Stimulated activated CD8-positive, alpha-beta memory T cell treated with anti-CD3 and anti-CD28 coated beads, Interleukin-7, amount 100 ng/mL, for 48 hours (primary cell): ENCODE data around the gene GRK6.

Source experiments
- DNase-seq, 2 donors: peaks; one replicate each; pipeline ENCODE4 v3.0.0-alpha.2; 2020; ENCODE audit warnings: low read depth in 1 of 2; ENCODE audit errors: extremely low read depth in 1 of 2

GRK6 gene

DNA sequence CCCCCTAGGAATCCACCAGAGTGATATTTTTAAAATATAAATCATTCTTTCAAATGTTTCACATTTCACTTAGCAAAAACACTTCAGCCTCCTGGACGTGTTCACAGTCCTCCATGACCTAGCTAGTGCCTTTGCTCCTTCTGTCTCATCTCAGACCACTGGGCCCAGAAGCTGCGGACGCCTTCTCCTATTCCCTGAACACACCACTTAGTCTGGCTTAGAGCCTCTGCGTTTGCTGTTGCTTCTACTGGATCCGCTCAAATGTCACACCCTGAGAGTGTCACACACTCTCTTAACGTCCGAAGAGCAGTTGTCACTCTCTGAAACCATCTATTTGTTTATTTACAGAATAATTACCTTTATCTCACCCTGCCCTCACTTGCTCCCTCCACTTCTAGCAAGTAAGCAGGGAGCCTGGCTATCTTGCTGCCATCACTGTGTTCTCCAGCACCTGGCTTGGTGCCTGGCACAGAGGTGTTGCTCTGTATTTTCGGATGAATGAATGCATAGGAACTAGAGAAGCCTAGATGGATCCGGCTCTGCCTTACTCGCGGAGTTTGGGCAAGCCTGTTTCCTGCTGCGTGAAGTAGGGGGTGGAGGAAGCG, 1.2 kb upstream of the GRK6 start:
- no peak for DNase-seq

GRCh38 chr5:177425801-177426565, 493 bp upstream of the GRK6 start:
- peak; percentile 95 to 100 for DNase-seq

GRCh38 chr5:177427211-177427822, 841 bp downstream of the GRK6 start:
- DNase-seq: no peak

GRCh38 chr5:177427919-177428573, 1.6 kb downstream of the GRK6 start:
- no peak for DNase-seq

DNA sequence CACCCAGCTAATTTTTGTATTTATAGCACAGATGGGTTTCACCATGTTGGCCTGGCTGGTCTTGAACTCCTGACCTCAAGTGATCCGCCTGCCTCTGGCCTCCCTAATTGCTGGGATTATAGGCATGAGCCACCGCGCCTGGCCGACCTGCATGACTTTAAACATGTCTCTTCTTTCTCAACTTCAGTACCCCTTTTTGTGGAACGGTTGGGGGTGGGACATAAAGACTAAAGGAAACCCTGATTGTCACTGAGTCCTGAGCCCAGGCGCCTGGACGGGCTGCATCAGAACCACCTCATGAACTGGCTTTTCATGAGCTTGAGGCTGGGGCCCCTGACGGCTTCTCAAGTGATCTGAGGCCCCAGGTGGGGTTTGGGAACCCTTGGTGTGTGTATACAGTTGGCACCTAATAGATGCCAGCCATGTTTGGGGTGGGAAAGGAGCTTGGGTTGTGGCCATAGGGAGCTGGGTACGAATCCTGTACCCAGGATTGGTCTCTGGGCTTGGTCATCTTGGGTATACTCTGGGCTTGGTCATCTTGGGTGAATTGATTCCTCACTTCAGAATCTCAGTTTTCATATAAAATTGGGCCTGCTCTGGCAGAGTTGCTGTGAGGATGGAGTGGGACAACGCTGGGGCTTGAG, 2.2 kb downstream of the GRK6 start:
- no peak for DNase-seq

GRCh38 chr5:177429248-177430040, 3.0 kb downstream of the GRK6 start:
- peak; percentile 77 to 95 for DNase-seq

DNA sequence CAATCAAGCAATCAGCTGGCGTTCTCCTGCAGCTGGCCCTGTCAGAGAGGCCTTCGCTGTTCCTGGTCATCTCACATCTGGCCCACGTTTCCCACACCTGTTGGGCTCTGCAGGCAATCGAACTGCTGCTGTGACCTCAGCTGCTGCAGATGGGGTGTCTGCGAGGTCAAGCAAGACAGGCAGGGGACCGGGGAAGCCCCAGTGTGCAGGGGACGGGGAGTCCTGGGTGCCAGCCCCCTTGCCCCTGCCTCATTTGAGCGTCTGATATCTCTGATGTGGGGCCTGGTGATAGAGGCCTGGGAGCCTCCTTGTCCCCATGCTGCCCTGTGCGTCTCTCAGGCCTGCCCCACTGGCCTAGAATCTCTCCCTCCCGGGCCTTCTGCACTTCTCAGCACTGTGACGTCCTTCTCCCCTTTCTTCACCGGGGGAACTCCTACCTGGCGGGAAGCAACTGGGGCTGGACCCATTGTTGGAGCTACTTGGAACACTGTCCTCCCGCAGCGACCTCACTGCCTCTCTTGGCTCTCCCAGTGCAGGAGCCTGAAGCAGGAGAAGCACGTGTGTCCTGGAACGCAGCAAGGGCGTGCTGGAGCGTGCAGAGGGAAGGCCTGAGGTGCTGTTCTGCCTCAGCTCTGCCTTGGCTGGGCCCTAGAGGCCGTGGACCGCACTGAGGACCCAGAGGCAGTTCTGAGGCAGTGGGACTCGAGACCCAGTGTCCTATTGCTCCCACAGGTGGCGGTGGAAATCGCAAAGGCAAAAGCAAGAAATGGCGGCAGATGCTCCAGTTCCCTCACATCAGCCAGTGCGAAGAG, 3.9 kb downstream of the GRK6 start:
- no peak for DNase-seq

DNA sequence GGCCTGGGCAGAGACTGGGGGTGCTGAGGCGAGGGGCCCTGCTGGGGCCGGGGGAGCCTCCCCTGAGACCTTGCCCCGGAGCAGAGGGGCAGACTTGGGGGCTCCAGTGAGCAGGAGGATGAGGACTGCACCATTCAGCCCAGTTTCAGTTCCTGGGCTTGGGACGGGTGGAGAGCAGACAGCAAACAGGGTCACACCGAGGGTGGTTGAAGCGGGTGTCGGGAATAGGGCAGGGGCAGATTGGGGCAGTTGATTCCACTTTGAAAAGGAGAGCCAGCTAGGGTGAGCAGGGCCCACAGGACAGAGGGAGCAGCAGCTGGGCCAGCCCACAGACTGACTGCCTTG, 4.5 kb downstream of the GRK6 start:
- no peak for DNase-seq

- DNase-seq: peak; percentile 73 to 89
Measured at GRCh38 chr5:177431317-177432142, 5.1 kb downstream of the GRK6 start.

- no peak for DNase-seq
Measured at GRCh38 chr5:177432143-177432838, 5.8 kb downstream of the GRK6 start.

DNA sequence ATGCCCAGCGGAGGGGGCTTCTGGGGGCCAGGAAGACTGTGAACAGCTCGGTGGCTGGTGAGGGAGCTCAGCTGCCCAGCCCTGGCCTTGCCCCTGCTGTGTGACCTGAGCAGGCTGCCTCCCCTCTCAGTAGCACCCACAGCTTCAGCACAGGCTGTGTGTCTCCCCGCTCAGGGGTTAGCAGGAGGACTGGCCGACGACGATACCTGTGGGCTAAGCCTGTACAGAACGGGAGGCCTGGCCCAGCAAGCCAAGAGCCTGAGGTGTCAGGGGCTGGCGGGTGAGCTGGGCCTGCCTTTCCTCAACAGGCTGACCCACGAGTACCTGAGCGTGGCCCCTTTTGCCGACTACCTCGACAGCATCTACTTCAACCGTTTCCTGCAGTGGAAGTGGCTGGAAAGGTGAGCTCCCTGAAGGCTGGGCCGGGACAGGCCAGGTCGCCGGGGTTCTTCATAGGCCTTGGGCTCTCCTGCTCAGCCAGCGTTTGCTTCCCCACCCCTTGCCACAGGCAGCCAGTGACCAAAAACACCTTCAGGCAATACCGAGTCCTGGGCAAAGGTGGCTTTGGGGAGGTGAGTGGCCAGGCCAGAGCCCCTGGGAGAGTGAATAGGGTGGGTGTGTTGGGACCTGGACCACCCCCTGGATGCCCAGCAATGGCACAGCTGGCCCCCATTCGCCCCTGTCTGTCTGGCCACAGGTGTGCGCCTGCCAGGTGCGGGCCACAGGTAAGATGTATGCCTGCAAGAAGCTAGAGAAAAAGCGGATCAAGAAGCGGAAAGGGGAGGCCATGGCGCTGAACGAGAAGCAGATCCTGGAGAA, 6.6 kb downstream of the GRK6 start:
- DNase-seq: no peak

- no peak for DNase-seq
Measured at GRCh38 chr5:177433658-177434217, 7.3 kb downstream of the GRK6 start.

DNA sequence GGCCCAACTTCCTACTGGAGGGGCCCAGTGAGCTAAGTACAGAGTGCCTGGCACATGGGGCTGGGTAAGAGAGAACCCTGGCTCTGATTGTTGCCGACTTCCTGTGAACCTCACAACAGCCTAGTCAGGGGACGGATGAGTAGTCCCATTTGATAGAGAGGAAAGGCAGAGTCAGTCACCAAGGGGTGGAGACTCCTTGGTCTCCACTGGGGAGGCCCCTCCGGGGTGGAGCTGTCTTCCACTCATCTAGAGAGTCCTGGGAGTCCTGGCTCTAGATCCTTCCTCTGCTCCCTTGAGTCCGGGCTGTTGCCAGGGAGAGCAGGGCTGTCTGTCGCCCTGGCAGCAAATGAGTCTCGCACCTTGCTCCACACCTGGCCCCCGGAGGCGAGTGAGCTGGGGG, 8.0 kb downstream of the GRK6 start:
- no peak for DNase-seq

GRCh38 chr5:177434942-177435738, 8.7 kb downstream of the GRK6 start:
- DNase-seq: no peak

GRCh38 chr5:177435847-177436536, 9.5 kb downstream of the GRK6 start:
- DNase-seq: no peak

- no peak for DNase-seq
Measured at GRCh38 chr5:177437623-177438022, 11.1 kb downstream of the GRK6 start.
